CD4-positive, alpha-beta T cell treated with Interleukin-2 at 100 ng/mL for 4 hours (primary cell): ENCODE data around the gene SOX9.

ENCODE experiments used
- DNase-seq: peaks from one replicate; pipeline ENCODE4 v3.0.0-alpha.2; 2020; ENCODE audit warnings: low spot score

The SOX9 gene

GRCh38 chr17:72162569-72162968, 41.7 kb downstream of the SOX9 start:
- DNase-seq: no peak

- no peak for DNase-seq
Observed at GRCh38 chr17:72163474-72163873, 42.7 kb downstream of the SOX9 start.

GRCh38 chr17:72164158-72164739, 43.4 kb downstream of the SOX9 start:
- no peak for DNase-seq

GRCh38 chr17:72165192-72165866, 44.5 kb downstream of the SOX9 start:
- no peak for DNase-seq

- no peak for DNase-seq
Observed at GRCh38 chr17:72165867-72166439, 45.1 kb downstream of the SOX9 start.

- DNase-seq: no peak
Observed at GRCh38 chr17:72167593-72167992, 46.8 kb downstream of the SOX9 start.

DNA sequence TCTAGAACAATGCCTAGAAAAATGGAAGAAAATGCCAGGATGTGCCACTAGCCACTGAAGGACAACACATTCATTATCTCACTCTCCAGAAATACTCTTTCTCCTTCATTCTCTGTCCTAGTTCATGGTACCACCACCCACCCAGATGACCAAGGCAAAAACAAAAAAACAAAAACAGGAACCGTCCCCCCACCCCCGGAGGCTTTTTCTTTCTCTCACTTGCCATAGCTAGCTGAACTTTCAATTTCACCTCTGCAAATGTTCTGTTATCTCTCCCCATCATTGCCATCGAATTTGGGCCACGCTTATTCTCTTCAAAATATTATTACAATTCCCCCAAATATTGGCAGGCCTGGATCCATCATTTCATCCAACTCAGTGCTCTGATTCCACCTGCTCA, 49.0 kb downstream of the SOX9 start:
- no peak for DNase-seq

DNA sequence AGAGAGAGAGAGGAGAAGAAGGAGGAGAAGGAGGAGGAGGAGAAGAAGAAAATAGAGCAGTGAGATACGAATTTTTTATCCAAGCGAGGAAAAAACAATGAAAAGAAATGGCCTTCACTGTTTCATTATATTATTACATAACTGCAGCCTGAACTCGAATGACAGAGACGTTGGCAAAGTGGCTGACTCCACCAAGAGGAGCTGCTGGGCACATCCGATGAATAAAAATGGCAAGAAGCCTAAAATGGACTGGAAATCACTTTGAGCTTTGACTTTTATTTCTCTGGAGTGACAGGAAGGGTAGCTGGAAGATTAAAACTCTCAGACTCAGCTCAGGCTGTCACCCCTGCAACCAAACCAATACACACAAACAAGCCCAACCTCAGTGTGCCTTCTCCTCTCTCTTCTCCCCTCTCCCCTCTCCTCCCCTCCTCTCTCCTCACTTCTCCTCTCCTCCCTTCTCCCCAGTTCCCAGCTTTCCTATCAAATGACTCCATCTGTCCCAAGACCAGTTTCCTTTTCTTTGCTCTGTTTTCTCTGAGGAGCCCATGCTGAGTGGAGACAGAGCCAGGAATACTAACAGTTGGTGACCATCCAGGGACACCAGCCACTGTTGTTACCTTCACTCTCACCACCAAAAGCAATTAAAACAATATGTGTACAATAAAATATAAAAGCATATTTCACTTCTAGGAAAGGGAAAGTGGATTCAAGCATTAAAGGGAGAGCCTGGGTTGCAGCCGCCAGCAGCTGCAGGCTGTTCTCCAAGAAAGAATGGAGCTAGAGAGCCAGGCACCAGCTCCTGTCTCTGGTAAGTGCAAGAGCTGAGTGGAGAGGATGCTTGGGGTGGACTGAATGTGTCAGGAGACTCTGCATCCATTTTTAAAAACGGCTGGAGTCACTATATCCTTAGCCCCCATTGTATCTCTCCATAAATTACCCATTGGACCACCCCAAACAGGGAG, 51.2 kb downstream of the SOX9 start:
- no peak for DNase-seq

DNA sequence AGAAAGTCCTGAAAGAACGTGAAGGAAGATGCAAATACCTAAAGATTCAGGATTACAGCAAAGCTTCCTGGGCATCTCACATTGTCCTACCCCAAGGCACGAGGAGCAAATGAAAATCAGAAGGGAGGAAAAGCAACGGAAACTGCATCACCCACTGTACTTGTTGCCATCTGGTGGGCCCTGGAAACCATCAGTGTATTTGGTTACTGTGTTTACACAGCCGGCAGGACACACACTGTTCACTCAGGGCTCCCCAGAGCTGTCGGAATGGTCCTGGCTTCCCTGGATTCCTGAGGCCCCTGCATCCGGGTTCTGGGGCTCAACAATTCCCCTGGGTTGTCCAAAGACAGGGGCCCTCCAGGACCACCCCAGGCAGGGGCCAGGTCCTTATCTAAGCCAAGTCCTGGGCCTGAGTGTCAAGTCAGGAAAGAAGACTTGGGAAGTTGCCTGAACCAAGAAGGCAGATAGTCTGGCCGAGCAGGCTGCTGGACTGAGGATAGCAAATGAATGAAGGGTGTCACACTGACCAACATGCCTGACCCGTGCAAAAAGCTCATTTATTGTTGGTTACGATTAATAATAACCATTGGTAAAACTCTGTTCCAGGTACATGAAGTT, 52.8 kb downstream of the SOX9 start:
- DNase-seq: no peak

- no peak for DNase-seq
Observed at GRCh38 chr17:72175263-72175662, 54.4 kb downstream of the SOX9 start.
